SK-N-SH treated with all-trans-retinoic acid at 6 μM for 48 hours (cell line): ENCODE data around the gene GGTLC1.

Experiments used
- ARNTL ChIP-seq: fragments of 450-650 bp; formaldehyde crosslinking; IDR thresholded peaks from 2 replicates; pipeline ENCODE4 v1.5.0; 2020; ENCODE audit warnings: low read depth, mild to moderate bottlenecking, moderate library complexity, borderline replicate concordance
- BACH2 ChIP-seq: fragments of 250-450 bp; sonication (Bioruptor Pico); IDR thresholded peaks from 2 replicates; pipeline ENCODE4 v1.9.0; 2021; ENCODE audit warnings: mild to moderate bottlenecking, borderline replicate concordance
- CREB5 ChIP-seq: fragments of 250-450 bp; sonication (Bioruptor Pico); IDR thresholded peaks from 2 replicates; pipeline ENCODE4 v1.5.1; 2020; ENCODE audit warnings: low read depth, mild to moderate bottlenecking, moderate library complexity
- GLIS3 ChIP-seq: fragments of 250-450 bp; sonication (Bioruptor Pico); IDR thresholded peaks from 2 replicates; pipeline ENCODE4 v1.5.0; 2020; ENCODE audit warnings: mild to moderate bottlenecking, moderate library complexity
- OSR1 ChIP-seq: fragments of 250-450 bp; sonication (Bioruptor Pico); IDR thresholded peaks from 2 replicates; pipeline ENCODE4 v1.8.0; 2022; ENCODE audit warnings: moderate library complexity, mild to moderate bottlenecking, inconsistent platforms
- PATZ1 ChIP-seq: fragments of 250-450 bp; sonication (Bioruptor Pico); IDR thresholded peaks from 2 replicates; pipeline ENCODE4 v1.8.0; 2020; ENCODE audit warnings: mild to moderate bottlenecking, moderate library complexity, borderline replicate concordance
- POU6F1 ChIP-seq: fragments of 250-450 bp; sonication (Bioruptor Pico); IDR thresholded peaks from 2 replicates; pipeline ENCODE4 v1.8.0; 2021; ENCODE audit warnings: low read depth, mild to moderate bottlenecking, moderate library complexity, borderline replicate concordance
- PPARA ChIP-seq: fragments of 250-450 bp; sonication (Bioruptor Pico); IDR thresholded peaks from 2 replicates; pipeline ENCODE4 v1.5.0; 2020; ENCODE audit warnings: mild to moderate bottlenecking, borderline replicate concordance
- TSHZ2 ChIP-seq: fragments of 250-450 bp; sonication (Bioruptor Pico); IDR thresholded peaks from 2 replicates; pipeline ENCODE4 v1.5.0; 2020; ENCODE audit warnings: mild to moderate bottlenecking, moderate library complexity
- ZFP30 ChIP-seq: fragments of 450-650 bp; formaldehyde crosslinking; IDR thresholded peaks from 2 replicates; pipeline ENCODE4 v1.5.0; 2022; ENCODE audit warnings: mild to moderate bottlenecking, moderate library complexity
- ZNF70 ChIP-seq: fragments of 450-650 bp; formaldehyde crosslinking; IDR thresholded peaks from 2 replicates; pipeline ENCODE4 v1.5.0; 2020; ENCODE audit warnings: mild to moderate bottlenecking, moderate library complexity
- TF ChIP-seq, protein P1 (sequence below): fragments of 250-450 bp; sonication (Bioruptor Pico); IDR thresholded peaks from 2 replicates; pipeline ENCODE4 v1.5.1; 2021; ENCODE audit warnings: mild to moderate bottlenecking, moderate library complexity

- TF ChIP-seq ARNTL (CRISPR knock-in tag) (no peak), GLIS3 (CRISPR knock-in tag) (no peak), OSR1 (no peak), BACH2 (CRISPR knock-in tag) (no peak), TSHZ2 (CRISPR knock-in tag) (no peak), ZNF70 (CRISPR knock-in tag) (no peak), ZFP30 (no peak), CREB5 (CRISPR knock-in tag) (no peak), PATZ1 (CRISPR knock-in tag) (no peak), PPARA (no peak), POU6F1 (CRISPR knock-in tag) (no peak)
- TF ChIP-seq, protein P1, sequence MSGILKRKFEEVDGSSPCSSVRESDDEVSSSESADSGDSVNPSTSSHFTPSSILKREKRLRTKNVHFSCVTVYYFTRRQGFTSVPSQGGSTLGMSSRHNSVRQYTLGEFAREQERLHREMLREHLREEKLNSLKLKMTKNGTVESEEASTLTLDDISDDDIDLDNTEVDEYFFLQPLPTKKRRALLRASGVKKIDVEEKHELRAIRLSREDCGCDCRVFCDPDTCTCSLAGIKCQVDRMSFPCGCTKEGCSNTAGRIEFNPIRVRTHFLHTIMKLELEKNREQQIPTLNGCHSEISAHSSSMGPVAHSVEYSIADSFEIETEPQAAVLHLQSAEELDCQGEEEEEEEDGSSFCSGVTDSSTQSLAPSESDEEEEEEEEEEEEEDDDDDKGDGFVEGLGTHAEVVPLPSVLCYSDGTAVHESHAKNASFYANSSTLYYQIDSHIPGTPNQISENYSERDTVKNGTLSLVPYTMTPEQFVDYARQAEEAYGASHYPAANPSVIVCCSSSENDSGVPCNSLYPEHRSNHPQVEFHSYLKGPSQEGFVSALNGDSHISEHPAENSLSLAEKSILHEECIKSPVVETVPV (CRISPR knock-in tag), result no peak
These were observed 44.6 kb upstream of the GGTLC1 start for GRCh38 chr20:24033151-24033550.
